Mucosa of gallbladder (tissue), 1 donor: ENCODE data around the gene HMGCS1. TPM values are rescaled to one million over a fixed set of nuclear protein-coding genes. Genes with fewer than 3 reads are reported as not detected.
"Not testable (repeated sequence)": the region's sequence is repeated elsewhere in the genome, so short reads cannot be mapped to it uniquely, and the experiment has no call there.

Experiments used
- DNase-seq: peaks from one replicate; pipeline ENCODE4 v3.0.0-alpha.2; 2020; ENCODE audit warnings: low spot score
- total RNA-seq: library from RNA; stranded (reverse); gene quantifications from one replicate; pipeline ENCODE4 v1.2.1, GENCODE V29; 2021
- donor health status: DM: no; HTN: no; CAD: no.

The HMGCS1 gene
- total RNA-seq, 1 donor from 2014 or later, result 234 TPM

DNA sequence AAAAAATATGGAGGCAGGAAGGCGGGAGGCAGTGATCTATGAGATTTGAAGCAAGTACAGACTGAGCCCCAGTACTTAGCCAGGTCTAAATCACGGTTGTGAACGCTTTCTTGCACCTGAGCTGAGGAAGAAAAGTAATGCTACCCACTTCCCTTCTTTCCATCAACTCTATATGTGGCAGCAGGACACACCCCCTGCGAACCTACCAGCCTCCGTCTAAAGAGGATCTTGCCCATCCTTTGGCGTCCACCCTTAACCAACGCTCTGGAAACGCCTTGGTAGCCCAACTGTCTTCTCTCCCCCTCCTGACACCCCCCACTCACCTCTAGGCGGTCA lies 545 bp downstream of the HMGCS1 start:
- DNase-seq, result peak; percentile 13

DNA sequence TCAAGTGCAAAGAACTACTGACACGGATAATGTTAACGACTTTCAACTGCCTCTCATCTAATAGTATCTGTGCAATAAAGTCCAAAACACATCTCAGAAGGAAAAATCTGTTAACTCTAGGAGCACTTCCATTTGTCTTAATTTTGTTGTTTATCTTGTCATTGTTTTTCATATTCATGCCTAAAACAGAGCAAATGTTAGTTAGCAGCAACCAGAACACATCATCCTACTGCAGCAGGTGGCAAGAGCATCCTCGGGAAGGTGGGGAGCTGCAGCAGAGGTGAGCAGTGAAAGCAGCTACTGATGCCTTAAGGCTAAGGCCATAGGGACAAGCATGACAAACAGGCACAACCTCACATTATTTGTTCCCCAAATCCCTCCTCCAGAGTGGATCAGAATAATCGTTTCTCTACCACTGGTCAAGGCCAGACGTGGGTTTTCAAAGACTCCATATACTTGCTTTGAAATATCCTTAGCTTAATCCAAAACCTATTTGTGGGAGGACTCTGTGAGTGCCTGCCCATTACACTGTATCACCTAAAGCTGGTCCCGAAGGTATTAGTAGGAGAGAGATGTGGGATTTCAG lies 1.0 kb downstream of the HMGCS1 start:
- DNase-seq, result no peak

DNA sequence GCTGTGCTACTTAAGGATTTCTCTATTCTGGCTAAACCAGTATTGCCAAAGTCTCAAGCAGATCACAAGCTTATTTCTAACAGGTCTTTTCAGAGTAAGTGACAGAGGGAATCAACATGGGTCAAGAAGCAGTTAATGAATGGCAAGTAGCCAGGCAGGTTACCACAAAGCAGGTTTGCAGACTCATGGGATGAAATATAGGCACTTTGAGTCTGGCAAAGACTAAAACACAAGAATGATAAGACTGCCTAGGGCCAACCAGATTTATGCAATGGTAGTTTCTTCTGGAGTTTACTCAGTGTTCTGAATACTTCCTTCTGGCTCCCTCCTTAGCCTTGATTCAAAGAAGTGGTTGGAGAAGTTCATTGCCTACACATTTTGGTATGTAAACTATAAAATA lies 3.6 kb downstream of the HMGCS1 start:
- DNase-seq, result no peak

DNA sequence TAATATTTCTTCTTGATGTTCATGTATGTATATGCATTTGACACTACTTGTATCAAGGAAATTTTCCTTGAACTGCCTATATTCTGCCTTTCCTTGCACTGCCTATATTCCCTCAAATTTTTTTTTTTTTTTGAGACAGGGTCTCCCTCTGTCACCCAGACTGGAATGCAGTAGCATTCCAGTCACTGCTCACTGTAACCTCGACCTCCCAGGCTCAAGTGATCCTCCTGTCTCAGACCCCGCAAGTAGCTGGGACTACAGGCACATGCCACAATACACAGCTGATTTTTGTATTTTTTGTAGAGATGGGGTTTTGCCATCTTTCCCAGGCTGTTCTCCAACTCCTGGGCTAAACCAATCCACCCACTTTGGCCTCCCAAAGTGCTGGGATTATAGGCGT lies 4.1 kb downstream of the HMGCS1 start:
- no peak for DNase-seq

DNA sequence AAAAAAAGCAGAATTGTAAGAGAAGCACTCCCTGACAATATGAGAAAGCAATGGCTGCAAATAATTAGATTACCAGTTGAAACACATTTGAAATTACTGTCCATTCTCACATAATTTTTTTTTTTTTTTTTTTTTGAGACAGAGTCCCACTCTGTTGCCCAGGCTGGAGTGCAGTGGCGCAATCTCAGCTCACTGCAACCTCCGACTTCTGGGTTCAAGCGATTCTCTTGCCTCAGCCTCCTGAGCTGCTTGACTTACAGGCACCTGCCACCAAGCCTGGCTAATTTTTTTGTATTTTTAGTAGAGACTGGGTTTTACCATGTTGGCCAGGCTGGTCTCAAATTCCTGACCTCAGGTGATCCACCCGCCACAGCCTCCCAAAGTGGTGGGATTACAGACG lies 6.3 kb downstream of the HMGCS1 start:
- not testable (repeated sequence) for DNase-seq

DNA sequence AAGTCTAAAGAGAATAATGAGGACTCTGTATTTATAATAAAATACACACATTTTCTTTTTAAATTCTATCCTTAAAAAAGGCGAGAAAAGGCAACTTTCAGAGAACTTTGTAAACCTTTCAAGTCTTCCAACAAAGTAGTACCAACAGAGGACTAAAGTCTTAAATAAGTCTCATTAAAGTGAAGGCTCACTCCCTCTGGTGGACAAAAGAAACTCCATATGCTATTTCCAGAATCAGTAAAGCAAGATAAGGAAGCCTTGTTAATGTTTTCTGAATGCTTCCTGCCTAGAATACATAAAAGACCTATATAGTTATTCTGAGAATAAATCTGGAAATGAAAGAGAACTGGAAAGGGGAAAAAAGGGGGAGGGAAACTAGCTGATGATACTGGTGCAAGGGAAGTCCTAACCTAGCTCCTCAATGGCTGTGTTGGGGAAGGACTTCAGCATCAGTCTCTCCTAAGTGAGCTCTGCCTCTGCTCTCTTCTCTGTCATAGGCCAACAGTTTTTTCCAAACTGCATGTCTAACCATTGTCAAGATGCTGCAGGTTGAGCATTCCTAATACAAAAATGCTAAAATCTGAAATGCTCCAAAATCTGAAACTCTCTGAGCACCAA lies 7.2 kb downstream of the HMGCS1 start:
- DNase-seq, result no peak

DNA sequence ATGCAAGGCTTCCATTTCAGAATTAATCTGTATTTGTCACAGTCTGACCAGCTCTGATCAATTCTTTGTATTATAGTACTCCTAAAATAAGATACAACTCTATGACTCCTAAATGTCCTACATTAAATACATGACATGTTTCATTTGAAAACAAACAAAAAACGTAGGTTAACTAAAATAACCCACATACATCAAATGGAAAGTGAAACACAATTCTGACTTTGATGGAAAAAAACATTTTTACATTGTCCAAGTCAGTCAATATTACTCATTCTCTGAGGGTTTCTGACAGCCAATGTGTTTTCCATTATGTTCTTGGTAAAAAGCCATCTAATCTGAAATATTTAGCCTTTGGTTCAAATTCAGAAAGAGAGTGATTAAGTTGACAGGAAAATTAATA lies 8.7 kb downstream of the HMGCS1 start:
- no peak for DNase-seq

DNA sequence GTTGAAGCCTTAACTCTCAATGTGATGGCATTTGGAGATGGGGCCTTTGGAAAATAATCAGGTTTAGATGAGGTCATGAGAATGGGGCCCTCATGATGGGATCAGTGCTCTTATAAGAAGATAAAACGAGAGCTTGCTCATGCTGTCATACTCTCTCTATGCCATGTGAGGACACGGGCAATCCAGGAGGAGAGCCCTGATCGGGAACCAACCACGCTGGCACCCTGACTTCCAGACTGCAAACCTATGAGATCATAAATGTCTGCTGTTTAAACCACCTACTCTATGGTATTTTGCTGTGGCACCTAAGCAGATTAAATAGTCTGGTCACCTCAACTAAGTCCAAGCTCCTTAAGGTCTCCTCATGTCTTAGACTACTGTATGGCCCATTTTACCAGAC lies 10.0 kb downstream of the HMGCS1 start:
- DNase-seq, result no peak

DNA sequence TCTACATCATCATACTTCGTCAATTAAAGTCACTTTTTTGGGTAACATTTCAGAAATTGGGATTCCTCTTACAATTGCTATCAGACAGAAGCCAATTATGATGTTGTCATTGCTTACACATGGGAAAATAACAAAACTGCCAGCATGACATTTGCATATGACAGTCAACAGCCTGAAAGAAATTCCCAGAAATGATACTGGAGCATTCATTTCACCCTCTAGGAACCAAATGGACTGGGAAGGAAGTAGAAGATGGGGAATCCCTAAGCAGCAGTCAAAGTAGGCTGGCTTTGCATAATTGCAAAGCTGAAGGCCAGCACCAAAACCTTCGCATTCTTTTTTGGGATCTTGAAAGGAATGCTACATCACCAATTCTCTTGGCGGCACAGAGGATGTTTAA lies 10.7 kb downstream of the HMGCS1 start:
- no peak for DNase-seq

DNA sequence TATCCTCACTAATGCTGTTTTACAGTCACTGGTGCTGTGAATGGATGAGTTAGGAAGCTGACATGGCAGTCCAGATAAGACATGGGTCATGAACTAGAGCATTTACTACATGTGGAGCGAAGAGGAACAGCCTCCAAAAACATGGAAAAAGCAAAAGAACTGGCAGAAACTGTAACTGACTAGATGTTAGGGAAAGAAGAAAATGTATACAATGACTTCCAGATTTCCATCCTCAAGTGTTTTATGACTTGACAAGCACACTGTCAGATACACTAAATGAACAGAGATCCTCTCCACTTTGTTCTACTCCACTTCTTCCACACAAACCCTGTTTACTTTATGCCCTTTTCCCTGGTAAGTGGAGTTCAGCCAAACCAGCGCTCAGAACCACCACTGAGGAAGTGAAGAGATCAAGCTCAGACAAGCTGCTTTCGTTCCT lies 11.5 kb downstream of the HMGCS1 start:
- no peak for DNase-seq

DNA sequence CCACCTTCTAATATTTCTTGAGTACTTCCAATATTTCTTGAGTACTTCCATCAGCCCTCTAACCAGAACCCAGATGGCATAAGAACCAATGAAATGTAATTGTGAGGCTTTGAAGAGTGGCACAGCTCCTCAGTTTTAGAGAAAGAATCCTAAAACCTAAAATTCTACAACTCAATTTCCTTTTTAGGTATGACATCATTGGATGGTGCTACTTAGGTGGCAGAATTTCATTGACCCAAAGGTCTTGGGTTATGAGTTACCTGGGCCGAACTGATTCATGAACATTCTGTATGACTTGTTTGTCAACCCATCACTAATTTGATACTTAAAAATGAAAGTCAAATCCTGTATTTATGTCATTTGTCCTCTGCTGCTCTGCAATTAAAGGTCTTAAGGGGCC lies 13.1 kb downstream of the HMGCS1 start:
- no peak for DNase-seq

DNA sequence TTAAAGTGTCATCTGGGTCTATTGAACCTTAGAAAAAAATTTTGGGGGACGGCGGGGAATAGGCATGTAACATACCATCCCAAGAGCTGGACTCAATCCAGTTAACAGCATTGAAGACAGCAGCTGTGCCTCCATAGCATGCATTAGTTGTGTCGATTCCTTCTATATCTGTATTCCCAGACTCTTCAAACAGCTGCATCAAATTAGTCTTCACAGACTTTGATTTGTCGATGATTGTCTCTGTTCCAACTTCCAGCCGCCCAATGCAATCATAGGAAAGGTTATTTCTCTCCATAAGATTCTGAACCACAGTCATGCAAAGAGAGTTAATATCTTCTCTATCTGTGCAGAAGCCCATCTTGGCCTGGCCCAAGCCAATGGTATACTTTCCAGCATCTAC lies 14.8 kb downstream of the HMGCS1 start:
- DNase-seq, result no peak

DNA sequence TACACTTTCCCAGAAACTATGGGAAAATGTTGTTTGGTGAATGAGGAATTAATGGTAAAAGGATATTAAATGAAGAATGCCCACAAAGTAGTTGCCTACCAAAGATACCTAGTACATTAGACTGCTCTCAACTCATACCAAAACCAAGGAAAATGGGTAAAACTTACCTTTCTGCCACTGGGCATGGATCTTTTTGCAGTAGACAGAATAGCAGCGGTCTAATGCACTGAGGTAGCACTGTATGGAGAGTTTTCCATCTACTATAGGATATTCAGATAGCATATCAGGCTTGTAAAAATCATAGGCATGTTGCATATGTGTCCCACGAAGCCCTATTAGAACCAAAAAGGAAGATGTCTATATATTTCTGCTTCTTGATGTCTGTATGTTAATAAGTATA lies 16.4 kb downstream of the HMGCS1 start:
- no peak for DNase-seq

DNA sequence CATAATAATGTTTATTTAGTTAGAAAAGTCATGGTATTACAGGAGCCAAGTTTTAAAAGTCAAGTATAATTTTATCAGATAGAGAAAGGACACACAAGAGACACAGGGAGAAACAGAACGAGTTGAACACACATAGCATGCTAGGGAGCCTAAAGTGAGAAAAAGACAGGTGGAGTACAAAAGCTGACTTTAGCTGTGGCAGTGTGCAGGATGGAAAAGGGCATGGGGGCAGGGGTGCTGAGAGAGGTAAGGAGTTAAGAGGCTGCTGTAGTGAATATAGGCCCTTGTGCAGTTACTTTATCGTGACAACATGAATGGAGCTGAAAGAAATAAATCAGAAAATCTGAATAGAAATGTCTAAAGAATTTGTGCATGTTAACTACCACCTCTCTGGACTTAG lies 18.0 kb downstream of the HMGCS1 start:
- DNase-seq, result no peak

DNA sequence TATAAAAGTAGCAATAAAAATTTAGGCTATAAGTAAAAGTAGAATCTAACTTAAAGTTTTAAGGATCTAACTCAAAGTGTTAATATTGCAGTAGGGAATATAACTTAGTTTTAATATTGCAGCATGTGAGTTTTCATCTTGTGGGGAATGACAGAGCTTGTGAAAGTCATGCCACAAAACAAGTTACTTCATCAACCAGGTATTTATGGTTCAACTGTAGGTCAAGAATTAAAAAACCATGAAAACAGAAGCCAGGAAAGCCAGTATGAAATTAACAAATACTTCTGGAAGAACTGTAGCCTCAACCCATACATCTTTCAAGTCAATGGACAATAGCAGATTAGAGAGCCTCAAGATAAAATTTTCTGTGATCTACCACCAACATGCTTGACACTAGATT lies 19.0 kb downstream of the HMGCS1 start:
- no peak for DNase-seq

DNA sequence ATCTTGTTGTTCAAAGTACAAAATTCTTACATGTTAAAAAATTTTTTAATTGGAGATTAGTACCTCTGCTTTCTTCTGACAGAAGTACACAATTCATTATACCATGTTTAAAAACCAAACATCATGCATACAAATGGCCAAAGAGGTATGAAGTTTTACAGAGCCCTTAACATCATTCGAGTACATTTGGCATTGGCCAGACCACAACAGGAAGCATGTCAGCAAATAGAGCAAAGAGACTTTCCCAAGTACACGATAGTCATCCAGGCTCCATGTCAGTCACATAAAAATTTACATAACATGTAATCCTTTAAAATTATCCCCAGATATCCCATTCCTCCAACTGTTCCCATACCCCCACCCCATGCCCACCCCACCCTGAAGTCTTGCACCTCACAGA lies 22.5 kb downstream of the HMGCS1 start:
- DNase-seq, result no peak

DNA sequence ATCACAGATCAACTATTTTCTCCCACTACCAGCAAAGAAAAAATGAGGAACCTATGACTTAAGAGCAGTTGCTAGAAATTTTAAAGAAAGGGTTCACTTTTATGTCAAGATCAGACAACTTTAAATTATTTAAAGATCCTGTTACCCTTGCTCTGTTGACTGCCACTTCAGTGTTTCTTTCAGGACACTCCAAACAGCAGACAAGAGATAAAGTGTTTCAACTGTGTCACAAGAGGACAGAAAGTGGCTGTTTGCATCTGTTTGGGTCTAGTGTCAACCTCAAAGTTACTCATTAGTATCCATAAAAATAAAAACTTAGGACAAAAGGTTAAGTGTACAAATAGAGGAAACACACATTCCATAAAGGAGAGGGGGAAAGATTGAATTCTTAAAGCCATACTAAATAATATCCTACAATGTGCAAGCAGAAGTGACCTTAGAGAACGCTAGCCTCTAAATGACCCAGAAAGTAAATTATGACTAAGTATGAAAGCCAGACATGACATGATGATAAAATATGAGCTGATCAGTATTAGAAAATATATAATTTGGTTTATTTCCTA lies 24.9 kb downstream of the HMGCS1 start:
- no peak for DNase-seq

DNA sequence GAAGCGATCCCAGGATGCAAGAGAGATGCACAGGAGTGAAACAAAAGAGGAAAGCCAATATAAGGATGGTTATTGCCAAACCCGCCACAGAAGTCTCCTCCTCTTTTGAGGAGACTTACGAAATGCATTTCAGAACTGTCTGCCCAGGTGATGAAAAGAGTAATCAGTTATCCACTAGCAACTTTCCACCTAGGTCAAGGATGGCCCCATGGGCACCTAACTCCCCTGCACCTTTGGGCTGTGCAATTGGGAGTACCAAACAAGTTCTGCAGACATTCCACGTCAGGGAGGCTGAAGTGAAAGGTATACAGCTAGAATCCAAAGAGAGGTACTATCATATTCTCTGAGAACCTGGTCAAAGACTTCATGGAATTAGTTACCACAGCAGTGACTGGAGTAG lies 25.7 kb downstream of the HMGCS1 start:
- no peak for DNase-seq

DNA sequence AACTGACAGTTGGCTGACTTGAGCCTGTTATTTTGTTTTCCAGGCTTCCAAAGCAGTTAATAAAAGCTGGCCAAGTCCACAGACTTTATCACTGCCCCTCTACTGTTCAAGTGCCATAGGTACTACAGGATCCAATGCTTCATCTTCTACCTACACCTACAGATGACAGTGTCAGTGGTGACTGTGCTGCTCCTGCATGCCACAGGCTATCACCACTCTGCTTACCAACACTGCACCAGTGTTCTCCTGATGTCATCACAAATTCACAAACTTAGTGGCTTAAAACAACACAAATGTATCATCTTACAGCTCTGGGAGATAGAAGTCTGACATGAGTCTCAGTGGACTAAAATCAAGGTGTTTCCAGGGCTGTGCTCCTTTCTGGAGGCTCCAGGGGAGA lies 26.6 kb downstream of the HMGCS1 start:
- no peak for DNase-seq

DNA sequence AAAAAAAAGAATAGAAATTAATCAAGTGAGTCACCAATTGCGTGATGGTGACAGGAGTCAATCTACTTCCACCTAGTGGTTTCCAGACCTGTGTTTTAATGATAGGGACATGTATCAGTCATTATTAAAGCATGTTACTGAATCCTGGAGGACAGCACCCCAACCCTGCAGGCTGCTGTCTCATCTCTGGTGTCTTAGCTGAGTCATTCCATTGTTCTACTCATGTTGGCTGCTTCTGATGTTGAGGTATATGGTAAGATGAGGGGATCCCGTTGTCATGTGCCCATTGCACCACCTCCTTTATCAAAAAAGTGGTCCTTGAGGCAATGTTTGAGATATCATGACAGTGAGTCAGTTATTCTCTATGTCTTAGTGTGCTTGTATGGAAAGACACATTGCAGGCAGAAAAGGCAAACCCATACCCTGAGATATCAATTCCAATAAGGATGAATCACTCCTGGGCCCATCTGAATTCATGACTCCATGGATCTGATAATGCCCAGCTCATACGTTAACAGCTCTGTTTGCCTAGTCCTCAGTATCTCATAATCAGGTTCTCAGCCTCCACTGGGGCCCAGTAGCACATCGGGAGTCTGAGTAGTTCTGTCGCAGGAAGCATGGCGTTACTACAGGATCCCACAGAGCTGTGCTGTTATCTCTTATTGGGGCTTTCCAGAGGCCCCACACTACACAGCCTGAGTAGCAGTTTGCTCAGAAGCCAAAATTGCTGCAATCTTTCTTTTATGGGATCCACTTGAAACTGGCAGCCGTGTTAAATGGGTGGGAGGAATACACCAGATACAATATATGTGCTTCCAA lies 31.2 kb downstream of the HMGCS1 start:
- no peak for DNase-seq

DNA sequence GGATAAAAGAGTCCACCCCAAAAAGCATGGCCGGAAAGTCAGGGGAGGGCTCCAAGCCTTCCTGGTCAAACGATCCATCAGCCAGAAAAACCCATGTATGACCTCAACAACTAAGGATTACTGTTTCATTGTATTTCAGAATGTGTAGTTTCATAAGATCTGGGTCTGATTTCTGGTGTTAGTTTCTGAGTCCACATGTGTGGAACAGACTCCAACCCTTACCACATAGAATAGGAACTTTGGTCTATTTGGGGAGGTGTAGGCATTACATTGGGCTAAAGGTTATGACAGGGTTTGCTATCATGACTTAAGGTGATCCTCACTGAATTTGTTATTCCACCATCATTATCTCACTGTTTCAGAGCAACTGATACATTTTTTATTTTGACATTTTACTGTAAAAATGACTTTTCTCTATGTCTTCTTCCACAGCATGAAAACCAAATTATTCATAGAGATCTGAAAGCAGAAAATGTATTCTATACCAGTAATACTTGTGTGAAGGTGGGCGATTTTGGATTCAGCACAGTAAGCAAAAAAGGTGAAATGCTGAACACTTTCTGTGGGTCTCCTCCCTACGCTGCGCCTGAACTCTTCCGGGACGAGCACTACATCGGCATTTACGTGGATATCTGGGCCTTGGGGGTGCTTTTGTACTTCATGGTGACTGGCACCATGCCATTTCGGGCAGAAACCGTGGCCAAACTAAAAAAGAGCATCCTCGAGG lies 33.5 kb downstream of the HMGCS1 start:
- no peak for DNase-seq

DNA sequence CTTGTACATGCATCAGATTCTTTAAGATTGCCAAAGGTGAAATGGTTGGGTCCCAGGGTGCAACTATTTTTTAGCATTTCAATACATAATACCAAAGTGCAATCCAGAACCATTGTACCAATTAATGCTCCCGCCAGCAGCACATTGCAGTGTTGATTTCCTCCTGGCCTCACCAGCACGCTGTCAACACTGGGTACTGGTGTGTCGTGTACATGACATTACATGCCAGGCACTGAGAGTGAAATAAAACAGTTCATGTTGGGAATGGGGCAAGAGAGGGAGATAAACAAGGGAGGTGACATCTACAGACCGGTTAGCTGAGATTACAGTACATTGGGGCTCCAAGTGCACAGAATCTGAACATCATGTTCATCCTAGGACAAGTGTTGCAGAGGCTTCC lies 37.8 kb downstream of the HMGCS1 start:
- DNase-seq, result no peak
